Pons (tissue), 1 donor: ENCODE results near the gene SPEM2.

Source experiments
- DNase-seq: peaks from one replicate; pipeline ENCODE4 v3.0.0-alpha.2; 2016; ENCODE audit warnings: low spot score

The SPEM2 gene

GRCh38 chr17:7425316-7425715 lies at the start of gene SPEM2:
Gene SPEM2, plus strand, starts transcription at chr17:7425616. Its CDS starts 73 bp downstream, at chr17:7425689.
- DNase-seq, result no peak

- DNase-seq, result no peak
Observed at GRCh38 chr17:7379134-7379533, 46.3 kb upstream of the SPEM2 start.

- DNase-seq, result no peak
Observed at GRCh38 chr17:7380321-7380720, 45.1 kb upstream of the SPEM2 start.

GRCh38 chr17:7380855-7381683 lies 44.3 kb upstream of the SPEM2 start, which contains the start of gene TNK1:
Gene TNK1, plus strand, starts transcription at chr17:7381089. Its CDS starts 1,838 bp downstream, at chr17:7382927.
- DNase-seq, result no peak

- no peak for DNase-seq
Observed at GRCh38 chr17:7382901-7383300, 42.5 kb upstream of the SPEM2 start.

GRCh38 chr17:7383371-7383741 lies 42.1 kb upstream of the SPEM2 start:
- DNase-seq, result no peak

- DNase-seq, result no peak
Observed at GRCh38 chr17:7383742-7384488, 41.5 kb upstream of the SPEM2 start.

- no peak for DNase-seq
Observed at GRCh38 chr17:7384489-7385081, 40.8 kb upstream of the SPEM2 start.

GRCh38 chr17:7388856-7389255 lies 36.6 kb upstream of the SPEM2 start:
- no peak for DNase-seq

- DNase-seq, result no peak
Observed at GRCh38 chr17:7389924-7390910, 35.2 kb upstream of the SPEM2 start.

GRCh38 chr17:7391307-7391706 lies 34.1 kb upstream of the SPEM2 start:
- no peak for DNase-seq

GRCh38 chr17:7392696-7393612 lies 32.5 kb upstream of the SPEM2 start:
- DNase-seq, result no peak

- DNase-seq, result no peak
Observed at GRCh38 chr17:7393613-7394451, 31.6 kb upstream of the SPEM2 start.

- peak; percentile 75 for DNase-seq
Observed at GRCh38 chr17:7394452-7395191, 30.8 kb upstream of the SPEM2 start, which contains the start of gene PLSCR3. Gene PLSCR3, minus strand, starts transcription at chr17:7394525. Its CDS starts 415 bp downstream, at chr17:7394110.

GRCh38 chr17:7396147-7396546 lies 29.3 kb upstream of the SPEM2 start:
- no peak for DNase-seq

- no peak for DNase-seq
Observed at GRCh38 chr17:7398612-7399011, 26.8 kb upstream of the SPEM2 start.

GRCh38 chr17:7403043-7403726 lies 22.2 kb upstream of the SPEM2 start:
- no peak for DNase-seq

GRCh38 chr17:7403727-7403976 lies 21.8 kb upstream of the SPEM2 start:
- DNase-seq, result no peak
